NCI-H446 (cell line): ENCODE results near the gene PLA2G12B.
"Not testable (repeated sequence)": the region's sequence is repeated elsewhere in the genome, so short reads cannot be mapped to it uniquely, and the experiment has no call there.

ENCODE experiments used
- DNase-seq, 2 experiments: peaks; one replicate each; lab custom pipeline; 2025; lab: John Stamatoyannopoulos, UW

Gene PLA2G12B

DNA sequence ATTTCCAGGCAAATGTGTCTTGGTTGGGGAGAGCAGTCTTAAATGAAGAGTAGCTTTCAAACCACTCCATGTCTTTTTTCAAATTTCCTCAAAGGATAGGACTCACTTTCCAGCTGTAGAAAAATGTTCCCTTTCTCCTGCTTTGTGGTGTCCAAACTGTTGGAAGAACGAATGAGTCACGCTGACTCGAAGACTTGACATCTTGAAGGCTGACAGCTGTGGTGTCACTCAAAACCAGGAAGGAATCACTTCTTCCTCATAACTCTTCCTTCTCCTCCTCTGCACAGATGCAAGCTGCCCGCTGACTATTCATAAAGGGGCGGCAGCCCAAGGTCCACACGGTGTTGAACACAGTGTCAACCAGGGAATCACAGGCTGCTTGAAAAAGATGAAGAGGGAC lies 19.2 kb downstream of the PLA2G12B start:
- no peak for DNase-seq

DNA sequence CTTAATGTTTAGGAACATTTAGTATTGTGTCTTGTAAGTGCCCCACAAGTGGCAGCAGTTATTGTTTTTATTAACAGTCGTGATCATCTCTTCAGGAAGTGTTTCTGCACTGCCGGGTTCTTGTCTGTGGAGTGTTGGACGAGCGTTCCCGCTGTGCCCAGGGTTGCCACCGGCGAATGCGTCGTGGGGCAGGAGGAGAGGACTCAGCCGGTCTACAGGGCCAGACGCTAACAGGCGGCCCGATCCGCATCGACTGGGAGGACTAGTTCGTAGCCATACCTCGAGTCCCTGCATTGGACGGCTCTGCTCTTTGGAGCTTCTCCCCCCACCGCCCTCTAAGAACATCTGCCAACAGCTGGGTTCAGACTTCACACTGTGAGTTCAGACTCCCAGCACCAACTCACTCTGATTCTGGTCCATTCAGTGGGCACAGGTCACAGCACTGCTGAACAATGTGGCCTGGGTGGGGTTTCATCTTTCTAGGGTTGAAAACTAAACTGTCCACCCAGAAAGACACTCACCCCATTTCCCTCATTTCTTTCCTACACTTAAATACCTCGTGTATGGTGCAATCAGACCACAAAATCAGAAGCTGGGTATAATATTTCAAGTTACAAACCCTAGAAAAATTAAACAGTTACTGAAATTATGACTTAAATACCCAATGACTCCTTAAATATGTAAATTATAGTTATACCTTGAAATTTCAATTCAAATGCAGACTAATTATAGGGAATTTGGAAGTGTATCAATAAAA lies 22.2 kb downstream of the PLA2G12B start:
- DNase-seq, result no peak

DNA sequence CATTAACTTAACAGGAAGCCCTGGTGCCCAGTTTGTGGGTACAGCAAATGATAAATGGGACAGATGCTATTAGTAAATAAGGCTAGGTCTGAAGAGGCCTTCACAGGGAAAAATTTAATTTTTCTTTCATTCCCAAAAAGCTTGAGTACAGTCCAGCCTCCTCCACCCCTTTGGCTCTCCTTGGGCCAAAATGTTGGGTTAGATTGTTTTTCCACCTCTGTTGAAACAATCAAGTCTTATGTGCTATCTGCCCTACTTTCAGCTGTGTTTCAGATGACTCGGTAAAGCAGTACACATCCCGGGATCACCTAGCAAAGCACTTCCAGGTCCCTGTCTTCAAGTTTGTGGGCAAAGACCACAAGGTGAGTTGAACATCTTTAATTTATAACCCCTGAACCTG lies 24.3 kb downstream of the PLA2G12B start:
- DNase-seq, result no peak

DNA sequence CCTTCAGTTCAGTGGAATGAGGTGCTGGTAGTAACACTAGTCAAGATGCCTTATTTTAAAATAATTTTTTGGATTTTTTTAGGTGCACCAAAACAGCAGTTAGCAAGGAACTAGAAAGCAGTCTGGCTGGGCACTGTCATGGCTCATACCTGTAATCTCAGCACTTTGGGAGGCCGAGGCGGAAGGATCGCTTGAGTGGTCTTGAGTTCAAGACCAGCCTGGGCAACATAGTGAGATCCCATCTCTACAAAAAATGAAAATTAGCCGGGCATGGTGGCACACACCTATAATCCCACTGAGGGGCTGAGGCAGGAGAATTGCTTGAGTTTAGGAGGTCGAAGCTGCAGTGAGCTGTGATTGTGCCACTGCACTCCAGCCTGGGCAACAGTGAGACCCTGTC lies 25.8 kb downstream of the PLA2G12B start:
- no peak for DNase-seq

DNA sequence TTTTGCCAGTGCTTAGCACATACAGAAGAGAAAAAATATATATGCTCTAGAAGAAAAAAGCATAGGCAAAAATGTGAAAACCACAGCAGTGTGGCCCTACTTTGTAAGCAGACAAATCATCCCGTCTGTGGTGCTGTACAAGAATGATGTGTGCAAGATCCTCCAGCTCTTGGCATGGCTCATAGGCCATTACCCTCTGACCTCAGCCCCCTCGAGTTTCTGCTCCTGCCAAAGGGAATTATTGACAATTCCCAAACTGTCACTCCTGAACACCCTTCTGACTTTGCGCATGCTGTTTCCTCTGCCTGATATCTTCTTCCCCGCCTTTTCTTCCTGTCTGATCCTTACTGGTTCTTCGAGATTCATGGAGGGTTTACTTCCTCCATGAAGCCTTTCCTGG lies 27.1 kb downstream of the PLA2G12B start:
- DNase-seq, result no peak

DNA sequence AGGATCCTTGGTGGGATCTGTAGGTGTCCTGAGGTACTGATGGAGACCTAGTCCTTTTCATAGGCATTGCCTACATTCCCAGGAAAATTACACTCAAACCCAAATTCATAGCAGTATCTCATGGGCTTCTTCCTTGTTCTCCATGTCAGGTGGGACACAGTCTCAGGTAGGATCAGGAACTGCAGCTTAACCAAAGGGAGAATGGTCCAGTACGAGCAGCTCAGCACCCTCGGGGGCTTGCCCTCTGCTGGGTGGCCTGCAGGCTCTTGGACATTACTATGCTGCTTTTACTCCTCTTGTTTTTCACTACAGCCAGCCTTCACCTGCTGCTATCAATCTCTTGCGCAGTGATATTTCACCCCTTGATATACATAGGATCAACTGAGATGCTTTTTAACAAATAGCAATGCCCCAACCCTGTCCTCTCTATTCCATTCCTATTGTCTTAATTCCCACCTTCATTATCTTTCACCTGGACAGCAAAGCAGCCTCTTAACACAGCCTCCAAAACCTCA lies 28.6 kb downstream of the PLA2G12B start:
- no peak for DNase-seq

DNA sequence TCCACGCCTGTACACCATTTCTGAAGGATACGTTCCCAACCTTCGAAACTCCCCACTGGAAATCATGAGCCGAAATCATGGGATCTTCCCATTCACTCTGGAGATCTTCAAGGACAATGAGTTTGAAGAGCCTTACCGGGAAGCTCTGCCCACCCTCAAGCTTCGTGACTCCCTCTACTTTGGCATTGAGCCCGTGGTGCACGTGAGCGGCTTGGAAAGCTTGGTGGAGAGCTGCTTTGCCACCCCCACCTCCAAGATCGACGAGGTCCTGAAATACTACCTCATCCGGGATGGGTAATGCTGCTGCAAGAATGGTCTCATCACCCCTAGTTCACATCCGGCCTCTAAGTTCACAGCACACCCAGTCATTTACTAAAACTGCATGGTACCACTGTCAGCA lies 30.3 kb downstream of the PLA2G12B start:
- DNase-seq, result no peak

DNA sequence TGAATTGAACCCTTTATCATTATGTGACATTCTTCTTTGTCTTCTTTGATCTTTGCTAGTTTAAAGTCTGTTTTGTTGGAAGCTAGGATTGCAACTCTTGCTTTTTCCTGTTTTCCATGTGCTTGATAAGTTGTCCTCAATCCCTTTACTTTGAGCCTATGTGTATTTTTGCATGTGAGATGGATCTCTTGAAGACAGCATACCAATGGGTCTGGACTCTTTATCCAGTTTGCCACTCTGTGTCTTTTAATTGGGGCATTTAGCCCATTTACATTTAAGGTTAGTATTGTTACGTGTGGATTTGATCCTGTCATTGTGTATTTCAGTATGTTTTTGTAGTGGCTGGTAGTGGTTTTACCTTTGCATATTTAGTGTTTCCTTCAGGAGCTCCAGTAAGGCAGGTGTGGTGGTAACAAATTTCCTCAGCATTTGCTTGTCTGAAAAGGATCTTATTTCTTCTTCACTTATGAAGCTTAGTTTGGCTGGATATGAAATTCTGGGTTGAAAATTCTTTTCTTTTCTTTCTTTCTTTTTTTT lies 33.4 kb downstream of the PLA2G12B start:
- not testable (repeated sequence) for DNase-seq

DNA sequence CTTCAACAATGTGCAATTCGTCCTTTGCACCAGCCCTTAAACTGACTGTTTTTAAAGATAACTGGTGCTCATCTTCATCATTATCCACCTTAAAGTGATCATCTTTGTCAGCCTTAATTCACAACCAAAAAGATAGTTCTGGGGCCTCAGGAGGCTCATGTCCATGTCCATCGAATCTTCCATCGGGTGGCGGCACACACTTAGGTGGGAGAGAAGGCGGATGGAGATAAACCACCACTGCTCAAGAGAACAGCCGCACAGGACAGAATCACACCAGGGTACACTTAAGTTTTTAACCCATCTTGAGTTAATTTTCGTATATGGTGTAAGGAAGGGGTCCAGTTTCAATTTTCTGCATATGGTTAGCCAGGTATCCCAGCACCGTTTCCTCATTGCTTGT lies 36.3 kb downstream of the PLA2G12B start:
- DNase-seq, result no peak

DNA sequence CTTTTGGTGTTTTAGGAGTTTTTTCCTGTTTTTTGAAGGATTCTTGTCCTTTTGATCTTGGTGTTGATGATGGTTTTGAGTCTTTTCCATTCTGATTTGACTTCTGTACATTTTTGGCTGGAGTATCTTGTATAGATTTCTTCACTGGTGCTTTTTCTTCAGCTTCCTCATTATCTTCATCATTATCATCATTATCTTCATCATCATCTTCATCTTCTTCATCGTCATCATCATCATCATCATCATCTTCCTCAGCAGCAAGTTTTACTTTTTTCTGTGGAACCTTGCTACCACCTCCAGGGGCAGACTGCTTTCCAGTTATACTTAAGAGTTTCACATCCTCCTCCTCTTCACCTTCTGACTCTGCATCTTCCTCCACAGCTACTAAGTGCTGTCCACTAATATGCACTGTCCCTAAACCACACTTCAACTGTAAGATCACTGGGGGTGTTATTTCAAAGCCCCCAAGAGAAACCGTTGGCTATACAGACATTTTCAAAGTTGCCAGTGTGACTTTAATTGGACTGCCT lies 36.7 kb downstream of the PLA2G12B start:
- DNase-seq, result not testable (repeated sequence)

DNA sequence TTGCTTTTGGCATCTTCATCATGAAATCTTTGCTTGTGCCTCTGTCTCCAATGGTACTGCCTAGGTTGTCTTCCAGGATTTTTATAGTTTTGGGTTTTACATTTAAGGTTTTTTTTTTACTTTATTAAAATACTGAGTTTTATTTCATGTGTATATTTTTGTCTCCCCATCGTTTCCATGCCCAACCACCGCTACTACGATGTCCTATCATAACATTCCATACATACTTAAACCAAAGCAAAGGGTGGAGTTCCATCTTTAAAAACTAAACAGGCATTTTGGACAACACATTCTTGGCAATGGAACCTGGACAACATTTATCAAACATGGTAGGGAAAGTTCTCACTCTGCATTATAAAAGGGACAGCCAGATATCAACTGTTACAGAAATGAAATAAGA lies 37.4 kb downstream of the PLA2G12B start:
- not testable (repeated sequence) for DNase-seq

DNA sequence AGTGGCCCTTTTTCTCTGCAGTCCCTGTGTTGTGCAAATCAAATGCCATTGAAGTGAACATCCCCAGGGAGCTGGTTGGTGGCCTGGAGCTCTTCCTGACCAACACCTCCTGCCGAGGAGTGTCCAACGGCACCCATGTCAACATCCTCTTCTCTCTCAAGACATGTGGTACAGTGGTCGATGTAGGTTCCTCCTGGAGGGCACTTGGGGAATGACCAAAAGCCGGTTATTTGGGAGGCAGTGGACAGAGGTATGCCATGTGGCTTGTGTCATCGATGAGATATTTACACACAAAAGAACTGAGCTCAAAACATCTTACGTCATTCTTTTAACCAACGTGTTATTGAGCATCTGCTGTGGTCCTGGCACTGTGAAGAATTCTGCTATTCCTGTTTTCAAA lies 41.3 kb downstream of the PLA2G12B start:
- DNase-seq, result no peak

DNA sequence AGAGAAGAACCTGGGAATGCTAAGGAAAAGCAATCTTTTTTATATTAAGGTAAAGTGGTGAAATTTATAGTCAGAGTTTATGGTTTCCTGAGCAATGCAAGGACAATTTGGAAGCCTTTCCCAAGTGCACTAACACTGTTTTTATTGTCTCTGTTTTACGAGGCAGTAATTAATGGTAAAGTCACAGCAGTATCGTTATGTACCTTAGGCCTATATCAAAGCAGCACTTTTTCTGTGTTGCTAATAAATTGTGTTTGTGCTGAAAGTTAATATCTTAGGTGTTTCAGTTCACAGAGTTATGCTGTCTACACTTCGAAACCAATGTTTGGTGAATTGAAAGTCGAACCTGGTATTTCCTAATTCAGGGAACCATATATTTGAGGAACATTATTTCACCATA lies 41.9 kb downstream of the PLA2G12B start:
- no peak for DNase-seq

DNA sequence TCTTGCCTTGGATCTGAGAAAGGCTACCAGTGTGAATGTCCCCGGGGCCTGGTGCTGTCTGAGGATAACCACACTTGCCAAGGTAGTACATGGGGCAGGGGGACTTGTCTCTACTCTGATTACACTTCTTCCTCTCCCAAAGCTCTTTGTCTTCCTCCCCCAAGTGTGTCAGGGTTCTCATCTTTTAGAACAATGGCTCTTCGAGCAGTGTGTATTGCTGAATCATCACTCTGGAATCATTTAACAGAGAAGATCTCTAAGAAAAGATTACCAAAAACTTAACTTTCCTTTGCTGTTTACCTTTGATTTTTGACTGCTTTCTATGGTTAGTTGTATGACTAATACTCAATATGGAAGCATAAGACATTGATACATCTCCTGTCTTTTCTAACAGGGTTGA lies 42.8 kb downstream of the PLA2G12B start:
- no peak for DNase-seq

DNA sequence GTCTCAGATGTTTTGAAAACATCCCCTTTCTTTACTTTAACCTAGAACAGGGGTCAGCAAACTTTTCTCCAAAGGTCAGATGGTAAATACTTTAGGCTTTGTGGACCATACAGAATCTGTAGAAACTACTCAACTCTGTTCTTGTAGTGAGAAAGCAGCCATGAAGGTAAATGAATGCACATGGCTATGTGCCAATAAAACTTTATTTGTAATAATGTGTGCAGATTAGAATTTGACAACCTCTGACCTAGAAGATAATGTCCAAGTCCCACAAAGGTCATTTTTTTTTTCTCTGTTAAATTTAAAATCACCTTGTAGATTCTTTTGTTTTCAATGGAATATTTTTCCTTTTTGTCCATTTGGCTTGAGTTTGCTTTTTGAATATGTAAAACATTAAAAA lies 43.9 kb downstream of the PLA2G12B start:
- DNase-seq, result no peak

DNA sequence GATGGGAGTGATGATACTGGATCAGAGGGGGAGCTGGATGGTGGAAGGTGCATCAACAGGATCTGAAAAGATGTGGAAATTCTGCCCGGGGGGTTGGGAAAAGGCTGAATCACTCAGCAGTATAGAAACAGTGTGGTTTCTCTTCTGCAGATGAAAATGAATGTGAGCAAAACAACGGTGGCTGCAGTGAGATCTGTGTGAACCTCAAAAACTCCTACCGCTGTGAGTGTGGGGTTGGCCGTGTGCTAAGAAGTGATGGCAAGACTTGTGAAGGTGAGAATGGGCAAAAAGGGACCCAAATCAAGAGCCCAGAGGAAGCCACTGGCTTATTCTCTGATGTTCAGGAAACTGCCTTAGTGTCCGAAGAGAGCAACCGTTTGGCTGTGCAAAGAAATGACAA lies 48.2 kb downstream of the PLA2G12B start:
- DNase-seq, result no peak

DNA sequence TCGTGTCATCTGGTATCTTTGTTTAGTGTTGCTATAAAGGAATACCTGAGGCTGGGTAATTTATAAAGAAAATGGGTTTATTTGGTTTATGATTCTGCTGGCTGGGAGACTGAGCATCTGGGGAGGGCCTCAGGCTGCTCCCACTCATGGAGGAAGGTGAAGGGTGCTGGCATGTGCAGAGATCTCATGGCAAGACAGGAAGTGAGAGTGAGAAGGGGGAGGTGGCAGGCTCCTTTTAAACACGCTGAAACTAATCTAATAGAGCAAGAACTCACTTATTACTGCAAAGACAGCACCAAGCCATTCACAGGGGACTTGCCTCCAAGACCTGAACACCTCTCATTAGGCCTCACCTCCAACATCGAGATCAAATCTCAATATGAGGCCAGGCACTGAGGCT lies 49.8 kb downstream of the PLA2G12B start:
- no peak for DNase-seq

DNA sequence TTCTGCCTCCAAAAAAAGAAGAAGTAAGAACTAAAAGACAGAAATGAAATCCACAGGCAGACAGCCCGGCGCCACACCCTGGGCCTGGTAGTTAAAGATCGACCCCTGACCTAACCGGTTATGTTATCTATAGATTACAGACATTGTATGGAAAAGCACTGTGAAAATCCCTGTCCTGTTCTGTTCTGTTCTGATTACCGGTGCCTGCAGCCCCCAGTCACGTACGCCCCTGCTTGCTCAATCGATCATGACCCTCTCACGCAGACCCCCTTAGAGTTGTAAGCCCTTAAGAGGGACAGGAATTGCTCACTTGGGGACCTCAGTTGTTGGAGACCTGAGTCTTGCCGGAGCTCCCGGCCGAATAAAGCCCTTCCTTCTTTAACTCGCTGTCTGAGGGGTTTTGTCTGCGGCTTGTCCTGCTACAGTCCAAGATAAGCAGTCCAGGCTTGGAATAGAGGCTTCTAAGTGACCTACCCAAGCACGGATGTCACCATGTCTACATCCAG lies 50.6 kb downstream of the PLA2G12B start:
- not testable (repeated sequence) for DNase-seq

DNA sequence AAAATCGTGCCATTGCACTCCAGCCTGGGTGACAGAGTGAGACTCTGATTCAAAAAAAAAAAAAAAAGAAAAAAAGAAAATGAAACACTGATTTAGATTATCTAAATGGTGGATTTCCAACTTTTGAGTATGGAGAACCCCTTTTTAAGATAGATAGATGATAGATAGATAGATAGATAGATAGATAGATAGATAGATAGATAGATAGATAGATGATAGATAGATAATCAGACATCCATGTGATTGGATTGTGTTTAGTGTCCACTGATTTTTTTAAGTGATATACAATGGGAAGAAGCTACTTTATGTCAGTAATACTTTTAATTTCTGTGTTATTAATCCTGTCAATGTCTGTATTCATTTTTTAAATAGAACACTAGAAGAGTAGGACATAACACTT lies 55.1 kb downstream of the PLA2G12B start:
- DNase-seq, result no peak

DNA sequence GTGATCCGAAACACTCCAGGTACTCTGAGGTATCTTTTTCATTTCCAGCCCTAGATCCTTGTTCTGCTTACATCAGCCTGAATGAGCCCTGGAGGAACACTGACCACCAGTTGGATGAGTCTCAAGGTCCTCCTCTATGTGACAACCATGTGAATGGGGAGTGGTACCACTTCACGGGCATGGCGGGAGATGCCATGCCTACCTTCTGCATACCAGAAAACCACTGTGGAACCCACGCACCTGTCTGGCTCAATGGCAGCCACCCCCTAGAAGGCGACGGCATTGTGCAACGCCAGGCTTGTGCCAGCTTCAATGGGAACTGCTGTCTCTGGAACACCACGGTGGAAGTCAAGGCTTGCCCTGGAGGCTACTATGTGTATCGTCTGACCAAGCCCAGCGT lies 56.0 kb downstream of the PLA2G12B start:
- DNase-seq, result no peak

DNA sequence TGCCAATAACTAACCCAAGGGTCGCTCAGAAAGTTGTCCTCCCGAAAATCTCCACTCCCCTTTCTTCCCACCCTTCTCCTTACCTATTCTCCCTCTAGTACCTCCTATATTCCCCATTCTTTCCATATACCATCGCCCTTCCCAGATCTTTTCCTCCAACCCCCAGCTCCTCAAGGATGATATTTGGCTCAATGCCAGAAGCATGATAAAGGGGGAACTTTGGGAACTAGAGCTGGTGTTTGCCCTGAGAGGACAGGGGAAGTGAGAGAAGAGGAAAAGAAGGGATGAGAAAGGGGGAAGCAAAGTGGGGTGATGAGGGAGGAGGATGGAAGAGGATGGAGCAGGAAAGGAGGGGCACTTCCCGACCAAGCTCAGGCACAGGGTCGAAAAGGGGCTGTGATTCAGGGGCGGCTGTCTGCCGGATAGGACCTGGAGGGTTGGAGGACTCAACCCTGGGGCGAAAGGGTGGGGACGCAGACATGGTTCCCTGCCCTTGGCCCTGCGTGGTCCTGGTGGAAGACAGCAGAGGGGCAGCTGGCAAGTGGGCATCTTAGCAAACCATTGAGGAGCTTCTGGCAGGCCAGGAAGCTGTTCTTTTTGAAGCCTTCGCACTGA lies 59.3 kb downstream of the PLA2G12B start:
- DNase-seq, result no peak

DNA sequence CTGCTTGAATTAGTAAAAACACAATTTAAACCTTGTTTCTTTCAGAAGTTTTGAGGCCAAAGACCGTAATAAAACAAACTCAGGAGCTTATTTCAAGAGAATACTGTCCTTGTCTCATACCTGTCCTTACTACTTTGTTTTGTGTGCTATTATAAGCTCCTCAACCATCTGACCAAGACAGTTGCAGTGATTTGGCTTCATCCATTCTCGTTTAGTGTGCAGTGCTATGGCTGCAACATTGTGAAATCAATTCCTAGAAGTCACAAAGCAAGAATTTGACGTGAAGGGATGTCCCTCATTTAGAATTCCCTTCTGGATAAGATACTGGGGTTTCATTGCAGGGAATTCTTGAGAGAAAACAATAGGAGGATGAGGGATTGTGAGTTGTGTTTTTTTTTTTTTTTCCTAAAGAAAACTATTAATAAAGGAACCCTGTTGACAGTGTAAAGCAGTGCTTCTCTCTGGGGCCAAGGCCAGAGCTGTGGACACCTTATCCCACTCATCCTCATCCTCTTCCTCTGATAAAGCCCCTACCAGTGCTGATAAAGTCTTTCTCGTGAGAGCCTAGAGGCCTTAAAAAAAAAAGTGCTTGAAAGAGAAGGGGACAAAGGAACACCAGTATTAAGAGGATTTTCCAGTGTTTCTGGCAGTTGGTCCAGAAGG lies 61.3 kb downstream of the PLA2G12B start, which contains the start of gene OIT3:
OIT3 (plus strand) TSS at position 604 of the 663 bp plus-strand sequence. CDS start 60 bp downstream, outside the sequence.
- DNase-seq, result no peak
